HG02588 (cell line): Measurements from ENCODE around the gene RBX1.
A peak's percentile ranks its signal among the peaks of the same experiment; 100 is the strongest.
"Not testable (repeated sequence)": the region's sequence is repeated elsewhere in the genome, so short reads cannot be mapped to it uniquely, and the experiment has no call there.

ENCODE experiments used
- ATAC-seq: cut with Tn5 transposase; IDR thresholded peaks from one replicate; pipeline ENCODE4 v1.9.1; 2021; ENCODE audit warnings: mild to moderate bottlenecking, moderate library complexity; ENCODE audit not compliant: unreplicated experiment

RBX1 gene

GRCh38 chr22:40950962-40951794, at the start of gene RBX1:
RBX1 (plus strand) TSS chr22:40951378; CDS start chr22:40951399, 21 bp downstream.
- ATAC-seq: peak; percentile 68

DNA sequence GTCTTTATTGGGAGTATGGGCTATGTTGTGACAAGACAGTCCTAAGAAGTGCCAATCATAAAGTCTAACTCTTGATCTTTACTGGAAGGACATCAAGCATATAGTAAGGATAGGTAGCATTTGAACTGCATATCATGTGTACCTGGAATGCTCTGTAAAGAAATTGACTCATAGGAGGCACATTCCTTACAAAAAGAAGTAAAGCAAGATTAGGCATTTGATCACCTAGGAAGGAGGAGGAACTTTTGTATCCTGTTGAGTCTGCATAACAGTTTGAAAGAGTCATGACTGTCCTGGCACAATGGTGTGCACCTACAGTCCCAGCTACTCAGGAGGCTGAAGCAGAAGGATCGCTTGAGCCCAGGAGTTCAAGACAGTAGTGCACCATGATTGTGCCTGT, 47.1 kb upstream of the RBX1 start:
- no peak for ATAC-seq

- ATAC-seq: no peak
Observed at GRCh38 chr22:40908895-40909294, 42.3 kb upstream of the RBX1 start.

GRCh38 chr22:40911772-40912171, 39.4 kb upstream of the RBX1 start:
- no peak for ATAC-seq

- ATAC-seq: not testable (repeated sequence)
Observed at GRCh38 chr22:40912987-40913386, 38.2 kb upstream of the RBX1 start.

GRCh38 chr22:40919446-40919845, 31.7 kb upstream of the RBX1 start:
- no peak for ATAC-seq

- no peak for ATAC-seq
Observed at GRCh38 chr22:40920526-40920925, 30.7 kb upstream of the RBX1 start.

DNA sequence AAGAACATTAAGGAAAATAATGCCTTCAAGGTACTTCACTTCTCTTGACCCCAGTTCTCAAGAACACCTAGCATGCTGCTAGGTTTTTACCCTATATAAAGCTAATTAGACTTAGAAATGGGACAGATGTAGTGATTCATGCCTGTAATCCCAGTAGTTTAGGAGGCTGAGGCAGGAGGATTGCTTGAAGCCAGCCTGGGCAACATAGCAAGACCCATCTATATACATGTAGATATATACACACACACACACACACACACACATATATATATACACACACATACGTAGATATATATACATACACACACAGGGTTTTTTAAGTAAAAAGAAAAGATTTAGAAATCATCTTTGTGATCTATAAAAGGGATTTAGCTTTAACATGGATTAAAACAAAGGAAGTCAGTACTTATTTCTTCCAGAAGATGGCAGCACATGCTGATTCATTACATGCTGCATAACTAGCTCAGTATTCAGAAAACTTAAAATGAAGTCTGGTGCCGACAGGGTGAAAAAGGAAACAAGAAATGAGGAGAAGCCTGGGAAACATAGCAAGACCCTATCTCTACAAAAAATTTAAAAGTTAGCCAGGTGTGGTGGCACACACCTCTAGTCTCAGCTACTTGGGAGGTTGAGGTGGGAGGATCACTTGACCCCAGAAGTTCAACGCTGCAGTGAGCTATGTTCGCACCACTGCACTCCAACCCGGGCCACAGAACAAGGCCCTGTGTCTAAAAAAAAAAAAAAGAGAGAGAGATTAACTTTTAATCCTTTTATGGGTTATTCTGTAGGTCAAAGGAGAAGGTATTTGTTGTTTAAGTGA, 28.5 kb upstream of the RBX1 start:
- ATAC-seq: no peak

- ATAC-seq: no peak
Observed at GRCh38 chr22:40928657-40929056, 22.5 kb upstream of the RBX1 start.

DNA sequence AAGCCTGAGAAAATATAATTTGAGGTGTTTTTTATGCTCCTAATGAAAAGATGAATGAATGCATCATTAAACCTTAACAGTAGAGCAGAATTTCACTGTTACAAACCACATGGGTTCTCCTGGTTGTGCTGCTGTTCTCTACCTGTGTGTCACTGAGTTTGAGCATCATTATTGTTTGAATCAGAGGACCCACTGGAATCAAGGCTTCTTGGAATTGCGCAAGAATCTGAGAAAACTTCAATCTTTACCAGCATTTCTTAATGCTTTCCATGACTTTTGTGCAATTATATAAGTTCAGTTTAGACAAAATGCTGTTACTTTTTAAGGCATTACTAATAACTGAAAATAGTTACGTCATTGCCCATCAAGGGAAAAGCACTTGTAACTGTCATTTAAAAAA, 18.8 kb upstream of the RBX1 start:
- ATAC-seq: no peak

DNA sequence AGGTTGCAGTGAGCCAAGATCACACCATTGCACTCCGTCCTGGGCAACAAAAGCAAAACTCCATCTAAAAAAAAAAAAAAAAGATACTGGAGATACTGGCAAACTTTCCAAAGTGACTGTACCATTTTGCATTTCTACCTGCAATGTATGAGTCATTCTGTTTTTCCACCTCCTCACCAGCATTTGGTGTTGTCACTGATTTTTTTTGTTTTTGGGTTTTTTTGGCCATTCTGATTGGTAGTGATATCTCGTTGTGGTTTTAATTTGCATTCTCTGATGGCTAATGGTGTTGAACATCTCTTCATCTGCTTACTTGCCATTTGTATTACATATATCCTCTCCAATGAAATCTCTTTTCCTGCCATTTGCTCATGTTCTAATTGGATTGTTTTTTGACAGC, 12.0 kb upstream of the RBX1 start:
- ATAC-seq: no peak

DNA sequence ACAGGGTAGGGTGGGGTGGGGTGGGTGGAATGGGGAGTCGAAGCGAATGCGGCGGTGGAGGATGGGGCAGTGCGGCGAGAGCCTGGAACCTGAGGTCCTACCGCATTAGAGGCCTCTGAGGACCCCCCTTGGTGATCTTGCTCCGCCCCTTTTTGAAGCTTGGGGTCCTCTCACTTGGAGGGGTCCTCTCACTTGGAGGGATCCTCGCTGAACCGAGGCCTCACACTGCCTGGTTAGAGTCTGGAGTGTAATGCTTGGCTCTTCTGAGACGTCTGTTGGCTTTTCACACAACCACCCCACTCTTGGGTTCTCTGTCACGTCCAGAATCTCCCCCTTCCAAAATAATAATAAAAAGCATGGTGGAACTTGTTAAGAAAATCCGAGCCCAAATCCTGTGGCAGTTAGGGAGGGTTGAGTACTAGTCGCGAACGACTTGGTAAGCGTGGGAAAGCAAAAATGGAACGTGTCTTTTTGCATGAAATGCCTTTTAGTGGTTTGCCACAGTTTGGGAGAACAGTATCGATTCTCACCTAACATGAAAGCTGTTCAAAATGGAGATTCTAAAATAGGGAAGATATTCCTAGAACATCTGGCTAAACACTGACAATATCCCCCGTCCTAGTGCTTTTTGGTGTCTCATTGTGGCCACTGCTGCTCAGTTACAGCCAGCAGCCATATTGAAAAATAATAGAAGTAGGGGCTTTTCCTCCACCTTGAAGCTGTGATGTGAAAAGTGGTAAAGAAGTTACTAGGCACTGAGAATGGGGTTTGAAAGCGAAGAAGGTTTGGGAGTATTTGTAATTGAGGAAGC, 822 bp downstream of the RBX1 start:
- ATAC-seq: no peak

DNA sequence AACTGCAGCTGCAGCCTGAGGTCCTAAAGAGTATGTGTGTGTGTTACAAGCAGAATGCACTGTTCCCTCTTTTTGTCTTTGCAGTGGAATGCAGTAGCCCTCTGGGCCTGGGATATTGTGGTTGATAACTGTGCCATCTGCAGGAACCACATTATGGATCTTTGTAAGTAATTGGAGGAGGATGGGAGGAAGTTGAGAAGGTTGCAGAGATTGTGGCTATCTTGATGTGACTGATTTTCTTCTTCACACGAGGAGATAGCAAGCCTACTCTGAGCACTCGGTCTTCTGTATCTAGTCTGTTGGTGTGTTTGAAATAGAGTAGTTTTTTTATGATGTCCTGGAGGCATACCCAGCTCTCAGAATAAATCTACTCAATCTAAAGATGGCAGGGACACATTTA, 2.3 kb downstream of the RBX1 start:
- ATAC-seq: no peak

DNA sequence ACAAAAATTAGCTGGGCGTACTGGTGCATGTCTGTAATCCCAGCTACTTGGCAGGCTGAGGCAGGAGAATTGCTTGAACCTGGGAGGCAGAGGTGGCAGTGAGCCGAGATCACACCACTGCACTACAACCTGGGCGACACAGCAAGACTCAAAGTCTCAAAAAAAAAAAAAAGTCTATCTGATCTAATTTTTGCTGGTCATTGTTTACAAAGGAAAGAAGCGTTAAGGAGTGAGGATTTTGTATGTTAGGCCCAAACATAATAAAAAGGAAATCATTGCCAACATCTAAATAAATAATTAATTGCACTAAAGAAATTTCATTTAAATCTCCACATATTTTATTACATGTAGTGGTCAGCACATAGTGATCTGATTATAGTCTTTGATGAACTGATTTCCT, 2.9 kb downstream of the RBX1 start:
- ATAC-seq: no peak

DNA sequence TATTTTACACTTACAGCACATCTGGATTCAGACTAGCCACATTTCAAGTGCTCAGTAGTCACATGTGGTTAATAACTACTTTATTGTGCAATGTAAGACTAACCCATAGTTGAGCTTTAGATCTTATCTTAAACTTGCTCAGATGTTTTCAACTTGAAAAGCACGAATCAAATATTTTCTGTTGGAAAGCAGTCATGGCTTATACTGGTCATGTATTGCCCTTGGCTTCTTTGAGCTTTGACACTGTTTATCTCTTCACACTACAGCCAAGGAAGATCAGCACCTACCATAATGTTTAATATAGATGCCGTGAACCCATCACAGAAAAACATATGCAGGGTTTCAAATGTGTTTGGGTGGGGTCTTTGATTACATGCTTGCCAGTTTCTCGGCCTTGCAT, 4.4 kb downstream of the RBX1 start:
- ATAC-seq: no peak

- ATAC-seq: no peak
Observed at GRCh38 chr22:40957601-40958000, 6.4 kb downstream of the RBX1 start.

DNA sequence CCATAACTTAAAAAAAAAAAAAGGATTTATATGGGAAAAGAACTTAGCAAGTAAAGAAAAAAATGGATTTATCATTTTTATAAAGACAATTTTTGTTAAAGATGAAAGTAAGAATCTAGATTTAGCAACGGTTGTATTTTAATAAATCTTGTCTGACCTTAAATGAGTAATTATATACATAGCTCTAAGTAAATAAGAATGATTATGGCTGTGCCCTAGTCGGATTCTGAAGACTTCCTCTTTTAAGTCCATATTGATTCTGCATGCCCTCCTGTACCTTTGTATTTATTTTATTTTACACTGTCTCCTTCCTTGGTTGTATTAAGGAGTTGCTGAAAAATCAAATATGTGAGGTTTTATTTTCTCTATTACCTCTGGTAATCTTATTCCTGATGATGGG, 7.1 kb downstream of the RBX1 start:
- ATAC-seq: no peak

GRCh38 chr22:40960145-40960544, 9.0 kb downstream of the RBX1 start:
- ATAC-seq: no peak

DNA sequence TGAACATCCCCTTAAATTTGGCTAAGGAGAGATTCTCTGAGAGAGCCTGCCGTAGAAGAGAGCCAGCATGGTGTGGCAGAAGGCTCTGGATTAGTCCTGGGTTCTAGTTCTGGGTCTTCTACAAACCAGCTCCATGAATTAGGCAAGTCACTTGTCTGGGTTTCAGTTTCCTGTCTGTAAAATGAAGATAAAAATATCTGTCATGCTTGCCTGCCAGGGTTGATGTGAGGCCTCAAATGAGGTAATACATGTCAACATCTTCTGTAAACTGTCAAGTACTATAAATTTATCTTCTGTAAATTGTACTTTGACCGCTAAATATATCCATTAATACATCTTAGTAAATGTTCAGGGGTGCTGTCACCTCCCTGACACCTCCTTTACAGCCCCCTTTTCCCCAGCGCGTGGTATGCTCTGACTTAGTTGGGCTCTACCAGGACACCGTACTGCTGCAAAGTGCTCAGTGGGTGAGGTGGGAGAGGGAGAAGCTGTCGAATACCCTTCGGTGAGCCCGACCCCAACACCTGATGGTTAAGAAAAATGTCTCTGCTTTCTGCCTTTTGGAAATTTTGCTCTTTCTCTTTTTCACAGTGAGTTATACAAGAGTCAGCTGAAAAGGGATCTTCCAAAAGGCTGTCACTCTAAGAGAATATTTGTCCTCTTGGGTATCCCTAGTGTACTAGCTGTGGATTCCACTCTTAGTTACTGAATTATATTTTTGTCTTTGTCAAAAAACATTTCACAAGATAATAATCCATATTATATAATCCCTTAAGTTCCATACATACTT, 15.0 kb downstream of the RBX1 start:
- ATAC-seq: no peak

DNA sequence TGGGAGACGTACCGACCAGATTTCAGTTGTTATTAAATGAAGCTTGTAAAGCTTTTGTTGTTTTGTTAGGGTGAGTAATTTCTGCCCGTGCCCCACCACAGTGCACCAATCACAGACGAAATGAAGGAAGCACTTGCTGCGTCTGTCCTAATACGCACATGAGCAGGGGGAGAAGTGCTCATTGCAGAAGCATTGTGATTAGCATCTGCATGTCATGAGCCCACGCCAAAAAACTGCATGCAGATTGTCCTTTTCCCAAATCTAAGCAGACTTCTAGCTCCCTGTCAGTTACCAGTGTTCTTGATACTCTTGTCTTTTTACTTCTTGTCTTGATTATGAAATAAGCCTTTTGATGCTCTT, 15.5 kb downstream of the RBX1 start:
- ATAC-seq: no peak
